AG09319 (cell line): ENCODE measurements around the gene SIN3B.

Source experiments
- DNase-seq: peaks from one replicate; pipeline ENCODE4 v3.0.0-alpha.2; 2010; ENCODE audit warnings: low read depth; ENCODE audit errors: extremely low read depth
- TF ChIP-seq, protein P1 (sequence below): IDR thresholded peaks from 2 replicates; pipeline ENCODE4 v1.5.1; 2011; ENCODE audit warnings: low read depth, mild to moderate bottlenecking, inconsistent platforms, low read length, moderate library complexity

SIN3B gene, protein sequence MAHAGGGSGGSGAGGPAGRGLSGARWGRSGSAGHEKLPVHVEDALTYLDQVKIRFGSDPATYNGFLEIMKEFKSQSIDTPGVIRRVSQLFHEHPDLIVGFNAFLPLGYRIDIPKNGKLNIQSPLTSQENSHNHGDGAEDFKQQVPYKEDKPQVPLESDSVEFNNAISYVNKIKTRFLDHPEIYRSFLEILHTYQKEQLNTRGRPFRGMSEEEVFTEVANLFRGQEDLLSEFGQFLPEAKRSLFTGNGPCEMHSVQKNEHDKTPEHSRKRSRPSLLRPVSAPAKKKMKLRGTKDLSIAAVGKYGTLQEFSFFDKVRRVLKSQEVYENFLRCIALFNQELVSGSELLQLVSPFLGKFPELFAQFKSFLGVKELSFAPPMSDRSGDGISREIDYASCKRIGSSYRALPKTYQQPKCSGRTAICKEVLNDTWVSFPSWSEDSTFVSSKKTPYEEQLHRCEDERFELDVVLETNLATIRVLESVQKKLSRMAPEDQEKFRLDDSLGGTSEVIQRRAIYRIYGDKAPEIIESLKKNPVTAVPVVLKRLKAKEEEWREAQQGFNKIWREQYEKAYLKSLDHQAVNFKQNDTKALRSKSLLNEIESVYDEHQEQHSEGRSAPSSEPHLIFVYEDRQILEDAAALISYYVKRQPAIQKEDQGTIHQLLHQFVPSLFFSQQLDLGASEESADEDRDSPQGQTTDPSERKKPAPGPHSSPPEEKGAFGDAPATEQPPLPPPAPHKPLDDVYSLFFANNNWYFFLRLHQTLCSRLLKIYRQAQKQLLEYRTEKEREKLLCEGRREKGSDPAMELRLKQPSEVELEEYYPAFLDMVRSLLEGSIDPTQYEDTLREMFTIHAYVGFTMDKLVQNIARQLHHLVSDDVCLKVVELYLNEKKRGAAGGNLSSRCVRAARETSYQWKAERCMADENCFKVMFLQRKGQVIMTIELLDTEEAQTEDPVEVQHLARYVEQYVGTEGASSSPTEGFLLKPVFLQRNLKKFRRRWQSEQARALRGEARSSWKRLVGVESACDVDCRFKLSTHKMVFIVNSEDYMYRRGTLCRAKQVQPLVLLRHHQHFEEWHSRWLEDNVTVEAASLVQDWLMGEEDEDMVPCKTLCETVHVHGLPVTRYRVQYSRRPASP

DNA sequence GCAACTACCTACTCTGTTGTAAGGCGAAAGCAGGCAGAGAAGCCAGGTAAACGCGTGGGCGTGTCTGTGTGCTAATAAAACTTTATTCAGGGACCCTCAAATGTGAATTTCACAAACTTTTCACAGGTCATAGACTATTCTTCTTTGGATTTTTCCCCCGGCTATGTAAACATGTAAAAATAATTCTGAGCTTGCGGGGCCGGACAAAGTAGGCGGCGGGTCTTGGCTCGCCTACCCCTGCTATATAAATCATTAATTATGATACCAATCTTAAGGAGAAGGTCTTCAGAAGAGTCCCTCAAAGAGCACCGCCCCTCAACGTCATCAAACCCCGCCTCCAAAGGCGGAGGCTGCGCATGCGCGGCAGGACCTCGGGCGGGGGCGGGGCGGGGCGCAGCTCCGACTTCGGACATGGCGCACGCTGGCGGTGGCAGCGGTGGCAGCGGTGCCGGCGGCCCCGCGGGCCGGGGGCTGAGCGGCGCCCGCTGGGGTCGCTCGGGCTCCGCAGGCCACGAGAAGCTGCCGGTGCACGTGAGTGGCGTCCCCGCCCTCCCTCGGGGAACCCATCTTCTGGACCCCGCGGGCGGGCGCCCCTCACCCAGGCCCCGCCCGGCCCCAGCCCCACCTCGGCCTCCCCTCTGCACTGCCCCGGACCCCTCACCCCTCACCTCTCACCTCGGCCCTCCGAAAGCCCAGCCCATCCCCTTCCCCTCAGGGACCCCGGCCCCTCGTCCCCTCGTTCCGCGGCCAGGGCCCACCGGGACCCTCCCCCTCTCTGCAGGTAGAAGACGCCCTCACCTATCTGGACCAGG is at the start of gene SIN3B:
Gene SIN3B (plus strand): TSS at position 389 of the 812 bp plus-strand sequence. CDS start 23 bp downstream, at position 412.
- DNase-seq: peak; percentile 67
- TF ChIP-seq, protein P1, sequence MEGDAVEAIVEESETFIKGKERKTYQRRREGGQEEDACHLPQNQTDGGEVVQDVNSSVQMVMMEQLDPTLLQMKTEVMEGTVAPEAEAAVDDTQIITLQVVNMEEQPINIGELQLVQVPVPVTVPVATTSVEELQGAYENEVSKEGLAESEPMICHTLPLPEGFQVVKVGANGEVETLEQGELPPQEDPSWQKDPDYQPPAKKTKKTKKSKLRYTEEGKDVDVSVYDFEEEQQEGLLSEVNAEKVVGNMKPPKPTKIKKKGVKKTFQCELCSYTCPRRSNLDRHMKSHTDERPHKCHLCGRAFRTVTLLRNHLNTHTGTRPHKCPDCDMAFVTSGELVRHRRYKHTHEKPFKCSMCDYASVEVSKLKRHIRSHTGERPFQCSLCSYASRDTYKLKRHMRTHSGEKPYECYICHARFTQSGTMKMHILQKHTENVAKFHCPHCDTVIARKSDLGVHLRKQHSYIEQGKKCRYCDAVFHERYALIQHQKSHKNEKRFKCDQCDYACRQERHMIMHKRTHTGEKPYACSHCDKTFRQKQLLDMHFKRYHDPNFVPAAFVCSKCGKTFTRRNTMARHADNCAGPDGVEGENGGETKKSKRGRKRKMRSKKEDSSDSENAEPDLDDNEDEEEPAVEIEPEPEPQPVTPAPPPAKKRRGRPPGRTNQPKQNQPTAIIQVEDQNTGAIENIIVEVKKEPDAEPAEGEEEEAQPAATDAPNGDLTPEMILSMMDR: no peak

DNA sequence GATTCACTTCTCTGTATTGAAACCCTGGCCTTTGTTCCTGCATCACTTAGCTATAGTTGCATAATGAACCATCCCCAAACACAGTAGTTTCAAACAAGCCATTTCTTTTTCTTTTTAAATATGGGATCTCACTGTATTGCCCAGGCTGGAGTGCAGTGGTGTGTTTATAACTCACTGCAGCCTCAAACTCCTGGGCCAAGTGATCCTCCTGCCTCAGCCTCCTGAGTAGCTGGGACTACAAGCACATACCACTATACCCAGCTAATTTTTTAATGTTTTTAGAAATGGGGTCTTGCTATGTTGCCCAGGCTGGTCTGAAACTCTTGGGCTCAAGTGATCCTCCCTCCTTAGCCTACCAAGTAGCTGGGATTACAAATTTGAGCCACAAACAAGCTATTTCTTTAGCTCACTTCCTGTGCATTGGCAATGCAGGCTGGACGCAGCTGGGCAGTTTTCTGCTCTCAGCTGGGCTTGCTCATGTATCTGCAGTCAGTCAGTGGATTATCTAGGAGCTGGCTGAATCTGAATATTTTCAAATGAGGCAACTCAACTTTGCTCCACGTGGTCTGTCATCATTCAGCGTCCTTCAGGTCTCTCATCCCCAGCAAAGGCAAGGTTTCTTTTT is 49.5 kb upstream of the SIN3B start:
- TF ChIP-seq, protein P1: no peak
- no peak for DNase-seq

DNA sequence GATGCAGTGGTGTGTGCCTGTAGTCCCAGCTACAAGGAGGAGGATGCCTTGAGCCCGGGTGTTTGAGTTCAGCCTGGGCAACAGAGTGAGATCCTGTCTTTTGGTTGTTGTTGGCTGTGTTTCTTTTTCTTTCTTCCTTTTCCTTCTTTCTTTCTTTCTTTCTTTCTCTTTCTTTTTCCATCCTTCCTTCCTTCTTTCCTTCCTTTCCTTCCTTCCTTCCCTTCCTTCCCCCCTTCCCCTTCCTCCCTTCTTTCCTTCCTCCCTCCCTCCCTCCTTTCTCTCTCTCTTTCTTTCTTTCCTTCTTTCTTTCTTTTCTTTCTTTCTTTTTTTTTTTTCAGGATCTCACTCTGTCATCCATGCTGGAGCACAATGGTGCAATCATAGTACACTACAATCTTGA is 46.5 kb upstream of the SIN3B start:
- TF ChIP-seq, protein P1: no peak
- DNase-seq: no peak

DNA sequence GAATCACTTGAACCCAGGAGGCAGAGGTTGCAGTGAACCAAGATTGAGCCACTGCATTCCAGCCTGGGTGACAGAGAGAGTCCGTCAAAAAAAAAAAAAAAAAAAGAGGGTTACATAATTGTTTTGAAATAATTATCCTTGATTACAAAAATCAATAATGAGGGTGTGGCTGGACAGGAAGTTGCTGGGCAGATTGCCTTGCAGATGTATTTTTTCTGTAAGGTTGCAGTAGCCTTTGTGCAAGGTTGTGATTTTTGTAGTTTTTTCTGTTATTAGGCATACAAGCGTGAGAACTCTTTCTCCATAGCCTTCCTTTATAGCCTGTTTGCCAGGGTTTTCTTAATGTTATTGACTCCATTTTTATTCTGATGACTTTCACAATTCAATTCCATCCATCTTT is 40.7 kb upstream of the SIN3B start:
- DNase-seq: no peak
- TF ChIP-seq, protein P1: no peak

DNA sequence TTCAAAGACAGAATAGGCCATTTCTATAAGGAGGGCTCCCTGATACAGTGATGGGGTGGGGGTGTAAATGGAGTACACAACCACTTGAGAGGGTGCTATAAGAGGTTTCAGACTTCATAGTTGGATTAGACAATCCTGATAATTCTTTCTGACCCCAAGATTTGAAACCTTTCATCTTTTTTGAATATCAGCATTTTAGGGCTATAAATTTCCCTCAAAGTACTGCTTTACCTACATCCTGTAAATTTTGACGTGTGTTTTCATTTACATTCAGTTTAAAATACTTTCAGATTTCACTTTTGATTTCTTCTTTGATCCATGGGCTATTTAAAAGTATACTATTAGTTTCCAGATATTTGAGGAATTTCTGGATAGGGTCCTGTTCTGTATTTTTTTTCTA is 40.0 kb upstream of the SIN3B start:
- TF ChIP-seq, protein P1: no peak
- no peak for DNase-seq

DNA sequence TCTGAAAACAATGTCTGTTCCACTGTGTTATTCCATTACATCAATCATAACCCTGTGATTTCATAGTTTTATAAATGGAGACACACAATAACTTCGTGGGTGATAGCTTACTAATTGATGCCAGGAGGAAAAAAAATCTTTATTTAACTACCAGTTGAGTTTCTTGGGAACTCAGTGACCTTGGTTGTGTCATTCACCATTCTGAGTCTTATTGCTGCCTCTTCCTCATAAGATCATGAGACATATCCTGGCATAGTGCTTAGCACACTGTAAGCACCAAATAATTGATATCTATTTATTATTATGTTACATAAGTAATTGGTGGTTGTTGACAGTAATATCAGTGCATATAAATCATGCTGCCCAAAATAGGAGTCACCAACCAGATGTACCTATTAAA is 39.1 kb upstream of the SIN3B start:
- TF ChIP-seq, protein P1: no peak
- no peak for DNase-seq
